Fibroblast of villous mesenchyme (primary cell): Measurements from ENCODE around the gene PIK3CD. TPM values are rescaled to one million over a fixed set of nuclear protein-coding genes. Genes with fewer than 3 reads are reported as not detected.

Experiments
- DNase-seq: peaks from one replicate; pipeline ENCODE4 v3.0.0-alpha.2; 2010; ENCODE audit warnings: low read depth
- H3K4me3 ChIP-seq: 2 replicates; pipeline ENCODE4 v1.5.1; 2011; ENCODE audit warnings: low read depth, mild to moderate bottlenecking, low read length
- CTCF ChIP-seq: IDR thresholded peaks from 2 replicates; pipeline ENCODE4 v1.5.1; 2012; ENCODE audit warnings: low read depth, mild to moderate bottlenecking, low read length; ENCODE audit not compliant: insufficient read depth
- total RNA-seq: library from RNA; depleted of rRNA; stranded (reverse); fragments of >200 nt; gene quantifications from 2 replicates; pipeline ENCODE4 v1.2.3, GENCODE V29; 2012

Gene PIK3CD
- total RNA-seq, 1 donor, result 27.6 TPM

GRCh38 chr1:9633493-9633892, 18.0 kb upstream of the PIK3CD start:
- H3K4me3 ChIP-seq, result no peak overlapping the region
- DNase-seq, result no peak
- TF ChIP-seq CTCF, result no peak

- TF ChIP-seq CTCF, result no peak
- no peak for DNase-seq
Measured at GRCh38 chr1:9634582-9634981, 16.9 kb upstream of the PIK3CD start.

GRCh38 chr1:9639227-9639626, 12.3 kb upstream of the PIK3CD start:
- no peak for TF ChIP-seq CTCF
- H3K4me3 ChIP-seq, result no peak overlapping the region
- DNase-seq, result no peak

More at GRCh38 chr1:9634582-9634981, 16.9 kb upstream of the PIK3CD start:
- no peak overlapping the region for H3K4me3 ChIP-seq

- TF ChIP-seq CTCF, result no peak
- H3K4me3 ChIP-seq, result no peak overlapping the region
- DNase-seq, result no peak
Measured at GRCh38 chr1:9643351-9644256, 7.9 kb upstream of the PIK3CD start.

- no peak for DNase-seq
- TF ChIP-seq CTCF, result no peak
- H3K4me3 ChIP-seq, result no peak overlapping the region
Measured at GRCh38 chr1:9646037-9646436, 5.5 kb upstream of the PIK3CD start.

- no peak for DNase-seq
- TF ChIP-seq CTCF, result no peak
Measured at GRCh38 chr1:9648171-9648570, 3.4 kb upstream of the PIK3CD start.

More at GRCh38 chr1:9648171-9648570, 3.4 kb upstream of the PIK3CD start:
- no peak overlapping the region for H3K4me3 ChIP-seq
